OCI-LY7 (cell line): ENCODE data around the gene SLC16A11. TPM values are rescaled to one million over a fixed set of nuclear protein-coding genes. Genes with fewer than 3 reads are reported as not detected.

Source experiments
- BruUV-seq: library from RNA; stranded (reverse); fragments of 400-500 nt; replicated peaks from 2 replicates; lab custom pipeline; 2021; lab: Mats Ljungman, UMichigan
- CTCF ChIA-PET: fragments of 300-600 bp; sonication (Branson Sonifier 250); formaldehyde crosslinking; loops from one replicate; lab custom pipeline; 2022; ENCODE audit warnings: antibody characterized with exemption; ENCODE audit not compliant: unreplicated experiment; lab: Charles Lee
- POLR2A ChIA-PET: fragments of 300-600 bp; sonication (Branson Sonifier 250); formaldehyde crosslinking; loops from one replicate; lab custom pipeline; 2022; ENCODE audit warnings: antibody characterized with exemption; lab: Charles Lee
- DNase-seq: peaks from one replicate; pipeline ENCODE4 v3.0.0-alpha.2; 2015; ENCODE audit warnings: low spot score
- H2AFZ ChIP-seq: fragments of 200-600 bp; sonication (generic), shearing (Covaris generic); 2 replicates; pipeline ENCODE4 v1.6.1; 2014; ENCODE audit warnings: mild to moderate bottlenecking, antibody characterized with exemption, low read length, moderate library complexity
- H3K27ac ChIP-seq: fragments of 200-600 bp; sonication (generic); 2 replicates; pipeline ENCODE4 v1.5.1; 2014; ENCODE audit warnings: mixed run types, low read depth, mild to moderate bottlenecking, moderate library complexity, low read length, inconsistent platforms; ENCODE audit not compliant: poor library complexity, severe bottlenecking
- H3K36me3 ChIP-seq: fragments of 200-600 bp; sonication (generic); 2 replicates; pipeline ENCODE4 v1.6.1; 2014; ENCODE audit warnings: mild to moderate bottlenecking, antibody characterized with exemption, low read length, moderate library complexity, mixed read lengths; ENCODE audit not compliant: insufficient read depth
- H3K4me1 ChIP-seq: fragments of 200-600 bp; sonication (generic); 2 replicates; pipeline ENCODE4 v1.5.1; 2014; ENCODE audit warnings: mild to moderate bottlenecking, low read length; ENCODE audit not compliant: insufficient read depth, poor library complexity, severe bottlenecking
- H3K4me2 ChIP-seq: fragments of 200-600 bp; sonication (generic); 2 replicates; pipeline ENCODE4 v1.6.1; 2014; ENCODE audit warnings: mild to moderate bottlenecking, low read length
- H3K4me3 ChIP-seq: fragments of 200-600 bp; sonication (generic); 2 replicates; pipeline ENCODE4 v1.5.1; 2014; ENCODE audit warnings: mild to moderate bottlenecking, low read depth, low read length; ENCODE audit not compliant: poor library complexity, severe bottlenecking
- H3K79me2 ChIP-seq: fragments of 200-600 bp; sonication (generic); 2 replicates; pipeline ENCODE4 v1.6.1; 2016; ENCODE audit warnings: low read depth, mild to moderate bottlenecking, low read length, moderate library complexity, mixed read lengths; ENCODE audit not compliant: insufficient read depth
- H3K9me2 ChIP-seq: fragments of 200-600 bp; sonication (generic); 2 replicates; pipeline ENCODE4 v1.6.1; 2016; ENCODE audit warnings: mild to moderate bottlenecking, low read length, mixed read lengths; ENCODE audit not compliant: insufficient read depth
- H3K9me3 ChIP-seq: fragments of 200-600 bp; sonication (generic); 2 replicates; pipeline ENCODE4 v1.6.1; 2014; ENCODE audit warnings: mild to moderate bottlenecking, mixed run types, low read length, mixed read lengths
- H4K20me1 ChIP-seq: fragments of 200-600 bp; sonication (generic); 2 replicates; pipeline ENCODE4 v1.6.1; 2014; ENCODE audit warnings: mild to moderate bottlenecking, antibody characterized with exemption, low read length, moderate library complexity, mixed read lengths; ENCODE audit not compliant: insufficient read depth
- EZH2phosphoT487 ChIP-seq: fragments of 200-600 bp; sonication (generic); IDR thresholded peaks from 2 replicates; pipeline ENCODE4 v1.6.1; 2018; ENCODE audit warnings: low read depth, borderline replicate concordance, mild to moderate bottlenecking, mixed run types, antibody characterized with exemption, low read length, moderate library complexity, mixed read lengths
- intact Hi-C: fragments of 100-400 bp; cut with micrococcal nuclease; formaldehyde crosslinking; loops from one replicate; pipeline ENCODE4 v1.10.0; 2022; ENCODE audit not compliant: unreplicated experiment
- total RNA-seq, 2 experiments: library from RNA; depleted of rRNA in 1 of 2; stranded (reverse); fragments of >200 nt in 1 of 2; shearing (Covaris generic) in 1 of 2; gene quantifications; 2 replicates each; pipeline ENCODE4 v1.2.3, GENCODE V29; 2014 to 2022
- TF ChIP-seq, protein P1 (sequence below): fragments of 200-600 bp; sonication (generic); conservative IDR thresholded peaks from 2 replicates; pipeline ENCODE4 v1.5.1; 2014; ENCODE audit warnings: mild to moderate bottlenecking, antibody characterized with exemption, low read length, moderate library complexity, mixed read lengths

The SLC16A11 gene
- total RNA-seq, 2 experiments from 2014 or later = not detected

DNA sequence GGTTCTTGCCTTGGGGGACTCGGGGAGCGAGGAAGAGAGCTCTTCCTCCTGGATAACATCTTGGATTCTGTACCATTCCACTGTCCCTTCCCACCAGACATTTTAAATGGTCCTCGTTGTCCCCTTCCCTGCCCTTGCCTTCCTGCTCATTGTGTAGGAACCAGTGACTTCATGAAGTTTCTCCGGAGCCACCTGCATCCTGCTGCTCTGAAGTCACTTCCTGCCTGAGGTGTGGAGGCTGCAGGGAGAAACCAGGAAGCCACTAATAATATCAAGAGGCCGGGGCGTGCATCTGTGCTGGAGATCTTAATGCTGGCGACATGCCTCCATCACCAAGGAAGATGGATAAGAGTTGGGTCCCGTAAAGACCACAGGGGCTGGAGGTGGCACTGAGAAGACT lies 14.2 kb downstream of the SLC16A11 start:
- intact Hi-C loops = no loop called here
- ChIA-PET POLR2A (no interaction called here), CTCF (no interaction called here)
- TF ChIP-seq, protein P1, sequence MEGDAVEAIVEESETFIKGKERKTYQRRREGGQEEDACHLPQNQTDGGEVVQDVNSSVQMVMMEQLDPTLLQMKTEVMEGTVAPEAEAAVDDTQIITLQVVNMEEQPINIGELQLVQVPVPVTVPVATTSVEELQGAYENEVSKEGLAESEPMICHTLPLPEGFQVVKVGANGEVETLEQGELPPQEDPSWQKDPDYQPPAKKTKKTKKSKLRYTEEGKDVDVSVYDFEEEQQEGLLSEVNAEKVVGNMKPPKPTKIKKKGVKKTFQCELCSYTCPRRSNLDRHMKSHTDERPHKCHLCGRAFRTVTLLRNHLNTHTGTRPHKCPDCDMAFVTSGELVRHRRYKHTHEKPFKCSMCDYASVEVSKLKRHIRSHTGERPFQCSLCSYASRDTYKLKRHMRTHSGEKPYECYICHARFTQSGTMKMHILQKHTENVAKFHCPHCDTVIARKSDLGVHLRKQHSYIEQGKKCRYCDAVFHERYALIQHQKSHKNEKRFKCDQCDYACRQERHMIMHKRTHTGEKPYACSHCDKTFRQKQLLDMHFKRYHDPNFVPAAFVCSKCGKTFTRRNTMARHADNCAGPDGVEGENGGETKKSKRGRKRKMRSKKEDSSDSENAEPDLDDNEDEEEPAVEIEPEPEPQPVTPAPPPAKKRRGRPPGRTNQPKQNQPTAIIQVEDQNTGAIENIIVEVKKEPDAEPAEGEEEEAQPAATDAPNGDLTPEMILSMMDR = no peak
- TF ChIP-seq EZH2phosphoT487 = no peak
- no TSS peak for BruUV-seq
- Histone ChIP-seq H3K27ac (no peak overlapping the region), H3K4me2 (no peak overlapping the region), H4K20me1 (no peaks in the 10 kb centered on the region), H3K4me1 (no peaks in the 10 kb centered on the region), H3K36me3 (no peaks in the 10 kb centered on the region), H3K4me3 (no peak overlapping the region), H3K9me3 (no peaks in the 10 kb centered on the region), H3K9me2 (no peaks in the 10 kb centered on the region), H2AFZ (no peak overlapping the region), H3K79me2 (no peaks in the 10 kb centered on the region)
- DNase-seq = no peak

DNA sequence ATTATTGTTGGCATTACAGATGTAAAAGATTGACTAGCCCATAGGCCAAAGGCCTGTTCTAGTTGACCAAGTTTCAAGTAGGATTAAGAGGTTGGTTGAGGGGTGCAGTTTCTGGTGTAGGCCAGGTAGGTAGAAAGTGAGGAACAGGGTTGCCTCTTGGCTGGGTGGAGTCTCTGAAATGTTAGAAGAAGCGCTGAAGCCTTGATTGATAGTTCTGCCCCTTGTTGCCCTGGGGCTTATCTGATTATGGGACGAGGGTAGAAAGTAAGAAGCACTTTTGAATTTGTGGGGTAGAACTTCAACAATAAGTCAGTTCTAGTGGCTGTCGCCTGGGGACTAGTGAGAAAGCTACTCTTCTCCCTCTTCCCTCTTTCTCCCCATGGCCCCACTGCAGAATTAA lies 14.8 kb downstream of the SLC16A11 start:
- Histone ChIP-seq H3K36me3 (no peaks in the 10 kb centered on the region), H3K9me2 (no peaks in the 10 kb centered on the region), H3K79me2 (no peaks in the 10 kb centered on the region), H3K27ac (no peak overlapping the region), H4K20me1 (no peaks in the 10 kb centered on the region), H2AFZ (no peak overlapping the region), H3K9me3 (no peaks in the 10 kb centered on the region), H3K4me1 (no peaks in the 10 kb centered on the region), H3K4me2 (no peak overlapping the region), H3K4me3 (no peak overlapping the region)
- POLR2A ChIA-PET = no interaction called here
- DNase-seq = no peak
- TF ChIP-seq, protein P1 = no peak
- no peak for TF ChIP-seq EZH2phosphoT487
- CTCF ChIA-PET = no interaction called here
- no TSS peak for BruUV-seq
- intact Hi-C loops = no loop called here

DNA sequence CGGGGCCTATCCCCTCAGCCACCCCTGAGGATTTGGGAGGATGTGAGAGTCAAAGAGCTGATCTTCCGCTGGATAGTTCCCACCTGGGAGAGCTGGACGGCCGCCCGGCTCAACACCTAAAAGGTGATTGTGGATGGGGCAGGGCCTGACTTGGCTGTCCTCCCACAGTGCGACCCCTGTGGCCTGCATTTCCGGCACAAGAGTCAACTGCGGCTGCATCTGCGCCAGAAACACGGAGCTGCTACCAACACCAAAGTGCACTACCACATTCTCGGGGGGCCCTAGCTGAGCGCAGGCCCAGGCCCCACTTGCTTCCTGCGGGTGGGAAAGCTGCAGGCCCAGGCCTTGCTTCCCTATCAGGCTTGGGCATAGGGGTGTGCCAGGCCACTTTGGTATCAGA lies 16.6 kb downstream of the SLC16A11 start:
- Histone ChIP-seq H3K4me2 (no peak overlapping the region), H3K79me2 (no peaks in the 10 kb centered on the region), H2AFZ (no peak overlapping the region), H3K4me3 (no peak overlapping the region), H3K9me3 (no peaks in the 10 kb centered on the region), H3K4me1 (peaks cover under 1% of the 10 kb centered on the region), H4K20me1 (no peaks in the 10 kb centered on the region), H3K36me3 (no peaks in the 10 kb centered on the region), H3K9me2 (no peaks in the 10 kb centered on the region), H3K27ac (no peak overlapping the region)
- intact Hi-C loops = no loop called here
- DNase-seq = no peak
- no TSS peak for BruUV-seq
- no peak for TF ChIP-seq EZH2phosphoT487
- TF ChIP-seq, protein P1 = no peak
- ChIA-PET CTCF (no interaction called here), POLR2A (no interaction called here)
